Neuronal stem cell (in vitro differentiated cells): ENCODE data around the gene TAF9B.

Experiments
- DNase-seq: peaks from one replicate; pipeline ENCODE4 v3.0.0-alpha.2; 2013; ENCODE audit warnings: low spot score
- H2AFZ ChIP-seq: one replicate; pipeline ENCODE4 v1.6.1; 2013; ENCODE audit warnings: mild to moderate bottlenecking, low read length, inconsistent platforms
- H2AK5ac ChIP-seq: 2 replicates; pipeline ENCODE4 v1.6.1; 2013; ENCODE audit warnings: low read depth, mild to moderate bottlenecking, inconsistent platforms, low read length, moderate library complexity, mixed read lengths
- H2BK120ac ChIP-seq: 2 replicates; pipeline ENCODE4 v1.6.1; 2013; ENCODE audit warnings: low read depth, mild to moderate bottlenecking, inconsistent platforms, low read length, moderate library complexity, mixed read lengths
- H2BK12ac ChIP-seq: one replicate; pipeline ENCODE4 v1.6.1; 2013; ENCODE audit warnings: low read length, inconsistent platforms
- H2BK15ac ChIP-seq: 2 replicates; pipeline ENCODE4 v1.6.1; 2013; ENCODE audit warnings: mild to moderate bottlenecking, low read length, inconsistent platforms, mixed read lengths
- H2BK5ac ChIP-seq: one replicate; pipeline ENCODE4 v1.6.1; 2013; ENCODE audit warnings: inconsistent platforms, mild to moderate bottlenecking, low read length, moderate library complexity
- H3K14ac ChIP-seq: one replicate; pipeline ENCODE4 v1.6.1; 2013; ENCODE audit warnings: low read length, inconsistent platforms
- H3K18ac ChIP-seq: 2 replicates; pipeline ENCODE4 v1.6.1; 2013; ENCODE audit warnings: low read length, inconsistent platforms
- H3K23ac ChIP-seq: 2 replicates; pipeline ENCODE4 v1.6.1; 2013; ENCODE audit warnings: low read depth, mild to moderate bottlenecking, mixed read lengths, low read length, inconsistent platforms; ENCODE audit not compliant: poor library complexity
- H3K27ac ChIP-seq: replicated peaks from 3 replicates; pipeline ENCODE4 v1.5.1; 2013; ENCODE audit warnings: low read length, inconsistent platforms
- H3K27me3 ChIP-seq, 3 experiments: 2 replicates each; pipeline ENCODE4 v1.6.1; 2013; ENCODE audit warnings: low read length in 3 of 3, mild to moderate bottlenecking in 2 of 3, inconsistent platforms in 1 of 3, low read depth in 1 of 3, mixed read lengths in 1 of 3, moderate library complexity in 1 of 3; ENCODE audit not compliant: control insufficient read depth in 3 of 3, insufficient read depth in 3 of 3
- H3K36me3 ChIP-seq, 2 donors: replicated peaks in 1 of 2; 2 replicates each; pipeline ENCODE4 v1.6.1; 2013; ENCODE audit warnings: low read length in 2 of 2; ENCODE audit not compliant: control insufficient read depth in 2 of 2, insufficient read depth in 2 of 2
- H3K4ac ChIP-seq: 2 replicates; pipeline ENCODE4 v1.6.1; 2013; ENCODE audit warnings: inconsistent platforms, mild to moderate bottlenecking, low read length, moderate library complexity
- H3K4me1 ChIP-seq, 2 donors: 1 replicate in 1 of 2; 2 replicates in 1 of 2; pipeline ENCODE4 v1.6.1; 2013; ENCODE audit warnings: low read length in 2 of 2, low read depth in 1 of 2; ENCODE audit not compliant: control insufficient read depth in 2 of 2, insufficient read depth in 1 of 2
- H3K4me2 ChIP-seq: one replicate; pipeline ENCODE4 v1.6.1; 2013; ENCODE audit warnings: mild to moderate bottlenecking, low read length, inconsistent platforms; ENCODE audit not compliant: insufficient read depth, poor library complexity, severe bottlenecking
- H3K4me3 ChIP-seq, 2 donors: 2 replicates each; pipeline ENCODE4 v1.5.1; 2013; ENCODE audit warnings: low read length in 2 of 2, mild to moderate bottlenecking in 2 of 2, inconsistent platforms in 1 of 2, moderate library complexity in 1 of 2
- H3K79me1 ChIP-seq: one replicate; pipeline ENCODE4 v1.6.1; 2013; ENCODE audit warnings: low read depth, mild to moderate bottlenecking, inconsistent platforms, low read length, moderate library complexity
- H3K9ac ChIP-seq: one replicate; pipeline ENCODE4 v1.6.1; 2013; ENCODE audit warnings: mild to moderate bottlenecking, low read depth, low read length, inconsistent platforms; ENCODE audit not compliant: poor library complexity
- H3K9me3 ChIP-seq, 2 donors: replicated peaks in 1 of 2; 2 replicates each; pipeline versions ENCODE3 to v1.6.1; 2013; ENCODE audit warnings: low read length in 2 of 2, mild to moderate bottlenecking in 2 of 2, inconsistent platforms in 1 of 2, low read depth in 1 of 2, mixed read lengths in 1 of 2, moderate library complexity in 1 of 2; ENCODE audit not compliant: control insufficient read depth in 2 of 2, insufficient read depth in 1 of 2
- H4K8ac ChIP-seq: one replicate; pipeline ENCODE4 v1.6.1; 2013; ENCODE audit warnings: low read depth, mild to moderate bottlenecking, inconsistent platforms, low read length, moderate library complexity
- H4K91ac ChIP-seq: one replicate; pipeline ENCODE4 v1.6.1; 2013; ENCODE audit warnings: low read length, low read depth, mild to moderate bottlenecking, inconsistent platforms; ENCODE audit not compliant: poor library complexity
- WGBS, 2 donors: extraction: QIAGEN DNeasy Blood & Tissue Kit; methylation state at CpG; one replicate each; pipeline ENCODE4 v1.1.7; 2013; ENCODE audit warnings: missing lambda C conversion rate in 2 of 2, mixed read lengths in 1 of 2; ENCODE audit not compliant: insufficient read length in 2 of 2, insufficient replicate concordance in 1 of 2; ENCODE audit errors: extremely low coverage in 2 of 2; 5-methylcytosine and 5-hydroxymethylcytosine counted together

The TAF9B gene

GRCh38 chrX:78103623-78104446, 35.6 kb downstream of the TAF9B start, which contains the start of gene PGK1:
TSS of gene PGK1 (plus strand) at chrX:78104248. CDS start at chrX:78104341, 93 bp downstream.
- no peak within 1 kb of the TSS for H3K4ac ChIP-seq
- peak within 1 kb of the TSS; percentile 81 for H2AFZ ChIP-seq
- H3K14ac ChIP-seq = no peak within 1 kb of the TSS
- no peak within 1 kb of the TSS for H2BK120ac ChIP-seq
- H3K9me3 ChIP-seq = peaks cover 0 to 5% of the 10 kb centered on the region in 2 donors
- H3K18ac ChIP-seq = peak within 1 kb of the TSS; percentile 38
- H4K91ac ChIP-seq = no peak within 1 kb of the TSS
- peaks cover 2 to 5% of the 10 kb centered on the region in 2 donors for H3K4me1 ChIP-seq
- no CpG with 5 or more reads among the region's 72 CpGs for WGBS, 2 donors
- H2BK15ac ChIP-seq = no peak within 1 kb of the TSS
- peaks cover 0 to 24% of the 10 kb centered on the region in 2 donors for H3K36me3 ChIP-seq
- H2BK12ac ChIP-seq = no peak within 1 kb of the TSS
- no peak within 1 kb of the TSS for H2AK5ac ChIP-seq
- peak within 1 kb of the TSS; percentile 60 for H3K23ac ChIP-seq
- H4K8ac ChIP-seq = no peak within 1 kb of the TSS
- H3K9ac ChIP-seq = peak within 1 kb of the TSS; percentile 75
- H2BK5ac ChIP-seq = no peak within 1 kb of the TSS
- peak within 1 kb of the TSS; percentile 93 to 98 for H3K4me3 ChIP-seq
- peak; percentile 87 for DNase-seq
- H3K27me3 ChIP-seq = no peaks in the 10 kb centered on the region
- no peaks in the 10 kb centered on the region for H3K79me1 ChIP-seq
- H3K4me2 ChIP-seq = peak within 1 kb of the TSS; percentile 45
- H3K27ac ChIP-seq = peak within 1 kb of the TSS; percentile 90

DNA sequence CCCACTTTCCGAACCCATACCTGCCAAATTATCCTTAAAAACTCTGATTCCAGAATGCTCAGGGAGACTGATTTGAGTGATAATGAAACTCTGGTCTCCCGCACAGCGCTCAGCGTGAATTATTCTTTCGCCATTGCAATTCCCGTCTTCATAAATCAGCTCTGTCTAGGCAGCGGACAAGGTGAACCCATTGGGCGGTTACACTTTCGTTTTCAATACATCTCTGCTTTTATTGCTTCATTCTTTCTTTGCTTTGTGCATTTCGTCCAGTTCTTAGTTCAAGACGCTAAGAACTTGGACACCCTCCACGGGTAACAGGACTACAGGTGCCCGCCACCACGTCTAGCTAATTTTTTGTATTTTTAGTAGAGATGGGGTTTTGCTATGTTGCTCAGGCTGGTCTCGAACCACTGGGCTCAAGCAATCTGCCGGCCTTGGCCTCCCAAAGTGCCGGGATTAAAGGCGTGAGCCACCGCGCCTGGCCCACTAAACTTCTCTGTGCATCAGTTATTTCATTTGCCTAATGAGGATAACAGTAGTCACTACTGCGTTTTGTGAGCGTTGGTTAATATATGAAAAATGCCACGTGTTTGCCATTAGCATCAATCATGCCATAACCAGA, 36.3 kb downstream of the TAF9B start:
- WGBS, 2 donors = no CpG with 5 or more reads among the region's 23 CpGs

GRCh38 chrX:78102091-78102490, 37.4 kb downstream of the TAF9B start:
- WGBS, 2 donors = no CpG with 5 or more reads among the region's 1 CpG
- no peaks in the 10 kb centered on the region for H3K79me1 ChIP-seq
- no peak overlapping the region for H4K8ac ChIP-seq
- no peak overlapping the region for H2BK12ac ChIP-seq
- no peak overlapping the region for H3K9ac ChIP-seq
- H3K4me1 ChIP-seq = peaks cover 2 to 3% of the 10 kb centered on the region in 2 donors
- no peak for DNase-seq
- no peak overlapping the region for H3K27ac ChIP-seq
- H3K4ac ChIP-seq = no peak overlapping the region
- H3K36me3 ChIP-seq = peaks cover 0 to 18% of the 10 kb centered on the region in 2 donors
- H2BK120ac ChIP-seq = no peak overlapping the region
- no peak overlapping the region for H3K18ac ChIP-seq
- no peak overlapping the region for H3K4me2 ChIP-seq
- H3K27me3 ChIP-seq = no peaks in the 10 kb centered on the region
- H2AK5ac ChIP-seq = no peak overlapping the region
- no peak overlapping the region for H3K23ac ChIP-seq
- no peak overlapping the region for H4K91ac ChIP-seq
- H2BK15ac ChIP-seq = no peak overlapping the region
- no peak overlapping the region for H3K14ac ChIP-seq
- no peak overlapping the region for H2BK5ac ChIP-seq
- H2AFZ ChIP-seq = peak overlapping the region; percentile 12
- peaks cover 0 to 5% of the 10 kb centered on the region in 2 donors for H3K9me3 ChIP-seq
- no peak overlapping the region for H3K4me3 ChIP-seq

More for the DNA sequence above, 36.3 kb downstream of the TAF9B start:
- peaks cover 0 to 24% of the 10 kb centered on the region in 2 donors for H3K36me3 ChIP-seq
- H3K4ac ChIP-seq = no peak overlapping the region
- no peak overlapping the region for H3K9ac ChIP-seq
- H3K27ac ChIP-seq = peak overlapping the region; percentile 90
- no peak for DNase-seq
- no peak overlapping the region for H3K23ac ChIP-seq
- H2BK15ac ChIP-seq = no peak overlapping the region
- peak overlapping the region; percentile 65 for H2AFZ ChIP-seq
- peaks cover 2 to 5% of the 10 kb centered on the region in 2 donors for H3K4me1 ChIP-seq
- H2BK12ac ChIP-seq = no peak overlapping the region
- H3K14ac ChIP-seq = no peak overlapping the region
- no peak overlapping the region for H4K8ac ChIP-seq
- H2BK5ac ChIP-seq = no peak overlapping the region
- no peak overlapping the region for H2BK120ac ChIP-seq
- H3K9me3 ChIP-seq = peaks cover 0 to 5% of the 10 kb centered on the region in 2 donors
- H3K27me3 ChIP-seq = no peaks in the 10 kb centered on the region
- peak overlapping the region in 1 of 2 donors; percentile 93 for H3K4me3 ChIP-seq
- no peak overlapping the region for H2AK5ac ChIP-seq
- no peaks in the 10 kb centered on the region for H3K79me1 ChIP-seq
- peak overlapping the region; percentile 45 for H3K4me2 ChIP-seq
- no peak overlapping the region for H3K18ac ChIP-seq
- H4K91ac ChIP-seq = no peak overlapping the region

DNA sequence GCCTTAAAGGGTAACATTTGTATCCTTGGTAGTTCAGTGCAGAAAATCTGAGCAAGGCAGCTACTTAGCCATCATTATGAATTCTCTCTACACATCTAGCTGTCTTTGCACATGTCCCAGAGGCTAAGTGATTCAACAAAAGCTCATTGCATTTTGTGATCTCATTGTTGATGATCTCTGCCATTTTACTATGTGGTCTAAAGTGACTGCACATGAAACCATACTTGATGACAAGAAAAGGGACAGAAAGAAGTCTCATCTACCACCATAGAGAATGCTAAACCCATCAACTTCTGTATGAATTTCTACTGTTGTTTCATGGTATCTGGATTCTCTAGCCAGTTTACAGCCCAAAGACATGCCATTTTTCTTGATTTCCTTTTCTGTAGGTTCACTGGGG, 41.3 kb downstream of the TAF9B start:
- no peak overlapping the region for H3K4me3 ChIP-seq
- H3K79me1 ChIP-seq = no peaks in the 10 kb centered on the region
- no peak overlapping the region for H2AFZ ChIP-seq
- no peak overlapping the region for H2BK5ac ChIP-seq
- H4K8ac ChIP-seq = no peak overlapping the region
- no peak overlapping the region for H3K4me2 ChIP-seq
- no peak overlapping the region for H3K18ac ChIP-seq
- no peak overlapping the region for H3K9ac ChIP-seq
- H2BK120ac ChIP-seq = no peak overlapping the region
- H3K36me3 ChIP-seq = no peaks in the 10 kb centered on the region
- no peak overlapping the region for H3K27ac ChIP-seq
- H4K91ac ChIP-seq = no peak overlapping the region
- H2BK15ac ChIP-seq = no peak overlapping the region
- no peak overlapping the region for H2BK12ac ChIP-seq
- no peaks in the 10 kb centered on the region for H3K9me3 ChIP-seq
- H3K4ac ChIP-seq = no peak overlapping the region
- no peaks in the 10 kb centered on the region for H3K27me3 ChIP-seq
- DNase-seq = no peak
- no peaks in the 10 kb centered on the region for H3K4me1 ChIP-seq
- H2AK5ac ChIP-seq = no peak overlapping the region
- no peak overlapping the region for H3K23ac ChIP-seq
- no peak overlapping the region for H3K14ac ChIP-seq
